Trophoblast cell (in vitro differentiated cells and primary cell): ENCODE measurements around the gene TNS4.

Experiments
- DNase-seq, 2 donors: peaks; one replicate each; pipeline ENCODE4 v3.0.0-alpha.2; 2016
- H2AFZ ChIP-seq: 2 replicates; pipeline ENCODE4 v1.6.1; 2013; ENCODE audit warnings: low read length, moderate library complexity, mild to moderate bottlenecking; ENCODE audit not compliant: insufficient read depth, poor library complexity
- H2AK5ac ChIP-seq: 2 replicates; pipeline ENCODE4 v1.6.1; 2013; ENCODE audit warnings: mild to moderate bottlenecking, low read length
- H2BK120ac ChIP-seq: 2 replicates; pipeline ENCODE4 v1.6.1; 2013; ENCODE audit warnings: low read length, mild to moderate bottlenecking, moderate library complexity; ENCODE audit not compliant: insufficient read depth, poor library complexity
- H2BK12ac ChIP-seq: 2 replicates; pipeline ENCODE4 v1.6.1; 2013; ENCODE audit warnings: mild to moderate bottlenecking, low read length, moderate library complexity
- H2BK5ac ChIP-seq: 2 replicates; pipeline ENCODE4 v1.6.1; 2013; ENCODE audit warnings: low read length, low read depth, moderate library complexity, mild to moderate bottlenecking; ENCODE audit not compliant: poor library complexity
- H3K14ac ChIP-seq: 2 replicates; pipeline ENCODE4 v1.6.1; 2013; ENCODE audit warnings: mild to moderate bottlenecking, low read length
- H3K18ac ChIP-seq: 2 replicates; pipeline ENCODE4 v1.6.1; 2013; ENCODE audit warnings: mild to moderate bottlenecking, low read length
- H3K23ac ChIP-seq: 2 replicates; pipeline ENCODE4 v1.6.1; 2013; ENCODE audit warnings: low read length
- H3K27ac ChIP-seq: 2 replicates; pipeline ENCODE4 v1.5.1; 2013; ENCODE audit warnings: low read depth, mild to moderate bottlenecking, inconsistent platforms, low read length, moderate library complexity
- H3K27me3 ChIP-seq: 2 replicates; pipeline ENCODE4 v1.6.1; 2013; ENCODE audit warnings: inconsistent platforms, mild to moderate bottlenecking, low read length, moderate library complexity; ENCODE audit not compliant: insufficient read depth
- H3K36me3 ChIP-seq, 2 experiments: 1 replicate in 1 of 2; 2 replicates in 1 of 2; pipeline ENCODE4 v1.6.1; 2013; ENCODE audit warnings: low read length in 2 of 2, mild to moderate bottlenecking in 2 of 2, moderate library complexity in 1 of 2; ENCODE audit not compliant: insufficient read depth in 2 of 2, control insufficient read depth in 1 of 2
- H3K4ac ChIP-seq: 2 replicates; pipeline ENCODE4 v1.6.1; 2013; ENCODE audit warnings: low read depth, mild to moderate bottlenecking, low read length, moderate library complexity
- H3K4me1 ChIP-seq, 2 experiments: 1 replicate in 1 of 2; 2 replicates in 1 of 2; pipeline ENCODE4 v1.6.1; 2013; ENCODE audit warnings: low read length in 2 of 2, mild to moderate bottlenecking in 2 of 2, moderate library complexity in 1 of 2; ENCODE audit not compliant: insufficient read depth in 2 of 2, control insufficient read depth in 1 of 2
- H3K4me2 ChIP-seq: 2 replicates; pipeline ENCODE4 v1.6.1; 2013; ENCODE audit warnings: inconsistent platforms, mild to moderate bottlenecking, low read length, moderate library complexity
- H3K4me3 ChIP-seq: 2 replicates; pipeline ENCODE4 v1.5.1; 2013; ENCODE audit warnings: mild to moderate bottlenecking, low read depth, low read length, inconsistent platforms
- H3K79me1 ChIP-seq: one replicate; pipeline ENCODE4 v1.6.1; 2013; ENCODE audit warnings: low read length
- H3K79me2 ChIP-seq: 2 replicates; pipeline ENCODE4 v1.6.1; 2013; ENCODE audit warnings: low read length, mild to moderate bottlenecking; ENCODE audit not compliant: control insufficient read depth, insufficient read depth, poor library complexity
- H3K9ac ChIP-seq: 2 replicates; pipeline ENCODE4 v1.6.1; 2013; ENCODE audit warnings: mild to moderate bottlenecking, low read length
- H3K9me3 ChIP-seq: 2 replicates; pipeline ENCODE4 v1.6.1; 2013; ENCODE audit warnings: low read depth, mild to moderate bottlenecking, control low read depth, inconsistent platforms, low read length; ENCODE audit not compliant: insufficient read depth
- H4K12ac ChIP-seq: 2 replicates; pipeline ENCODE4 v1.6.1; 2013; ENCODE audit warnings: low read depth, mild to moderate bottlenecking, low read length, moderate library complexity
- H4K8ac ChIP-seq: 2 replicates; pipeline ENCODE4 v1.6.1; 2013; ENCODE audit warnings: low read depth, mild to moderate bottlenecking, low read length, moderate library complexity
- H4K91ac ChIP-seq: one replicate; pipeline ENCODE4 v1.6.1; 2013; ENCODE audit warnings: low read depth, mild to moderate bottlenecking, low read length, moderate library complexity
- WGBS: extraction: QIAGEN DNeasy Blood & Tissue Kit; methylation state at CpG from one replicate; pipeline ENCODE4 v1.1.7; 2013; ENCODE audit warnings: missing lambda C conversion rate; ENCODE audit not compliant: insufficient read length, insufficient coverage; ENCODE audit errors: extremely low coverage; 5-methylcytosine and 5-hydroxymethylcytosine counted together

TNS4 gene

DNA sequence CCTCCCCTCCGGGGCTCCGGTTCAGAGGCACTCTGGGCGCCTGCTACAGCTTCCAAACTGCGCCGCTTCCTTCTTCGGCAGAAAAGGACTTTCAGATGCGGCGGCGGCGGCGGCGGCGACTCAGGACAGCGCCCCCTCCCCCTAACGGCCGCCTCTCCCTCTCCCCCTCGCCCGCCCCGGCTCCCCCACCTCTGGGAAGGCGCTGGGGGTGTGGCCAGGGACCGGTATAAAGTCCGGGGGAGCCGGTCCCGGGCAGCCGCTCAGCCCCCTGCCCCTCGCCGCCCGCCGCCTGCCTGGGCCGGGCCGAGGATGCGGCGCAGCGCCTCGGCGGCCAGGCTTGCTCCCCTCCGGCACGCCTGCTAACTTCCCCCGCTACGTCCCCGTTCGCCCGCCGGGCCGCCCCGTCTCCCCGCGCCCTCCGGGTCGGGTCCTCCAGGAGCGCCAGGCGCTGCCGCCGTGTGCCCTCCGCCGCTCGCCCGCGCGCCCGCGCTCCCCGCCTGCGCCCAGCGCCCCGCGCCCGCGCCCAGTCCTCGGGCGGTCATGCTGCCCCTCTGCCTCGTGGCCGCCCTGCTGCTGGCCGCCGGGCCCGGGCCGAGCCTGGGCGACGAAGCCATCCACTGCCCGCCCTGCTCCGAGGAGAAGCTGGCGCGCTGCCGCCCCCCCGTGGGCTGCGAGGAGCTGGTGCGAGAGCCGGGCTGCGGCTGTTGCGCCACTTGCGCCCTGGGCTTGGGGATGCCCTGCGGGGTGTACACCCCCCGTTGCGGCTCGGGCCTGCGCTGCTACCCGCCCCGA lies 58.0 kb downstream of the TNS4 start, which contains the start of gene IGFBP4:
Gene IGFBP4, plus strand, starts transcription at position 255 of the 792 bp plus-strand sequence. Its CDS starts 286 bp downstream, at position 541.
- Histone ChIP-seq H3K18ac (peak within 1 kb of the TSS; percentile 85), H3K79me1 (peaks cover 8% of the 10 kb centered on the region), H3K4me3 (peak within 1 kb of the TSS; percentile 72), H3K27me3 (no peaks in the 10 kb centered on the region), H2BK120ac (peak within 1 kb of the TSS; percentile 21), H3K79me2 (peaks cover 8% of the 10 kb centered on the region), H2AK5ac (peak within 1 kb of the TSS; percentile 19), H3K9me3 (no peaks in the 10 kb centered on the region), H4K12ac (peak within 1 kb of the TSS; percentile 57), H3K4ac (peak within 1 kb of the TSS; percentile 9), H3K14ac (peak within 1 kb of the TSS; percentile 50), H2AFZ (peak within 1 kb of the TSS; percentile 75), H3K27ac (no peak within 1 kb of the TSS), H3K36me3 (no peaks in the 10 kb centered on the region), H3K4me2 (peak within 1 kb of the TSS; percentile 85), H2BK5ac (peak within 1 kb of the TSS; percentile 16), H3K23ac (no peak within 1 kb of the TSS), H3K4me1 (peaks cover 12 to 19% of the 10 kb centered on the region in 2 experiments), H4K8ac (peak within 1 kb of the TSS; percentile 83), H4K91ac (peak within 1 kb of the TSS; percentile 53), H3K9ac (peak within 1 kb of the TSS; percentile 36), H2BK12ac (peak within 1 kb of the TSS; percentile 34)
- peak; percentile 60 to 67 for DNase-seq
- WGBS, result no CpG with 5 or more reads among the region's 98 CpGs

- Histone ChIP-seq H3K4me2 (peak overlapping the region; percentile 85), H3K9me3 (no peaks in the 10 kb centered on the region), H4K12ac (no peak overlapping the region), H2BK120ac (peak overlapping the region; percentile 16), H3K4me3 (peak overlapping the region; percentile 72), H3K18ac (peak overlapping the region; percentile 63), H4K8ac (peak overlapping the region; percentile 83), H2AK5ac (no peak overlapping the region), H3K27me3 (no peaks in the 10 kb centered on the region), H3K27ac (no peak overlapping the region), H3K14ac (peak overlapping the region; percentile 47), H4K91ac (peak overlapping the region; percentile 53), H2BK12ac (peak overlapping the region; percentile 34), H3K23ac (no peak overlapping the region), H3K4me1 (peaks cover 12 to 19% of the 10 kb centered on the region in 2 experiments), H2AFZ (peak overlapping the region; percentile 75), H3K9ac (peak overlapping the region; percentile 20), H2BK5ac (peak overlapping the region; percentile 16), H3K79me1 (peaks cover 8% of the 10 kb centered on the region), H3K4ac (peak overlapping the region; percentile 9), H3K36me3 (no peaks in the 10 kb centered on the region), H3K79me2 (peaks cover 8% of the 10 kb centered on the region)
- peak in 1 of 2 donors; percentile 3 for DNase-seq
- no CpG with 5 or more reads among the region's 29 CpGs for WGBS
Observed at GRCh38 chr17:40442392-40443195, 58.8 kb downstream of the TNS4 start.

DNA sequence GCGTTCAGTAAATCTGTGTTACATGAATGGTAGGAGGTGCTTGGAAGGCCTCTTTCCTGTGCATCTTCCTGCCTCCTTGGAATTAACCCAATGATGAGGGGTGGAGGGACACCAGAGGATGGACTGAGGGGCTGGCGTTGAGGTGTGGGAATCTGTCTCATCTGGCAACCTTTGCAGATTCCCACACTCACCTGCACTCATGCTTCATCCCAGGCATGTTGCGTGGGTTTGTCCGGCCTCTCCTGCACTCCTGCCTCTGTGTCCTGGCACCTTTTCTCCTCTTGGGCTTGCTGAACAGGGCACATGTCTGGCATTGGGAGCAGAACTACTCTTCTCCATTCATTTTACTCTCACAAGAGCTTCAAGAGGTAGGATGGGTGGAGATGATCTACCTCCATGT lies 61.3 kb downstream of the TNS4 start:
- WGBS, result no CpG with 5 or more reads among the region's 4 CpGs
- Histone ChIP-seq H3K14ac (no peak overlapping the region), H2AFZ (no peak overlapping the region), H3K4ac (no peak overlapping the region), H2BK12ac (no peak overlapping the region), H3K4me2 (no peak overlapping the region), H4K91ac (no peak overlapping the region), H3K79me1 (peaks cover 8% of the 10 kb centered on the region), H3K9ac (no peak overlapping the region), H4K8ac (no peak overlapping the region), H2BK5ac (no peak overlapping the region), H3K27me3 (no peaks in the 10 kb centered on the region), H3K4me1 (peaks cover 12 to 15% of the 10 kb centered on the region in 2 experiments), H4K12ac (no peak overlapping the region), H3K23ac (no peak overlapping the region), H3K9me3 (no peaks in the 10 kb centered on the region), H3K79me2 (peaks cover 8% of the 10 kb centered on the region), H2AK5ac (no peak overlapping the region), H3K36me3 (no peaks in the 10 kb centered on the region), H3K27ac (no peak overlapping the region), H2BK120ac (no peak overlapping the region), H3K4me3 (no peak overlapping the region), H3K18ac (no peak overlapping the region)
- no peak for DNase-seq

DNA sequence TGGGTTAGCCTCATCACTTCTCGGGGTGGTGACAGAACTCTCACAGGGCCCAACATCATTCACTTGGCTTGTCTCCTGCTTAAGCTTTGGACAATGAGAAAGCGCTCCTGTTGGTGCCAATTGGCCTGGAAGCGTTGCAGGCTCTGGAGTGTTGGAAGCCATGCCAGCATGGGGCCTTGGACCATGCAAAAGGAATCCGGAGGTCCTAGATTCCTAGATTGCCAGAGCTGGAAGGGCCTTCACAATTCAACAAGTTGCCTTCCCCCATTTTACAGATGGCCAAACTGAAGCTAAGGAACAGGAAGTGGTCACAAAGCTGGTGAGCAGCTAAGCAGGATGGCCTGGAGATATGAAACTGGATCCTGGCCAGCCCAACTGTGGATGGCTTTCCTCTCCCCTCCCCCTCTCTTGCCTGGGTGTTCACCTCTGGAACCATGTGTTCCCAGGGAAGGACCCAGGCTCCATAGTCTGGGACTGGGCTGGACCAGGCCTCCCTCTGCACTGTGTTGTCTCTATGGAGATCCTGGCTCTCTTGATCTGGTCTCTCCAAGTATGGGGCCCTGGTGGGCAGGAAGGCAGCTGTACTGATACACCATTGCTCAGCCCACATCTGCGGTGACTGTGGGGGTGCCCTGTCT lies 64.2 kb downstream of the TNS4 start:
- no peak overlapping the region for H4K91ac ChIP-seq
- no peaks in the 10 kb centered on the region for H3K79me1 ChIP-seq
- H3K23ac ChIP-seq, result no peak overlapping the region
- no peaks in the 10 kb centered on the region for H3K27me3 ChIP-seq
- H3K27ac ChIP-seq, result no peak overlapping the region
- H2BK12ac ChIP-seq, result no peak overlapping the region
- no peak overlapping the region for H2BK120ac ChIP-seq
- no peak overlapping the region for H4K12ac ChIP-seq
- H2AK5ac ChIP-seq, result no peak overlapping the region
- H4K8ac ChIP-seq, result no peak overlapping the region
- no CpG with 5 or more reads among the region's 5 CpGs for WGBS
- no peaks in the 10 kb centered on the region for H3K79me2 ChIP-seq
- H3K4me3 ChIP-seq, result no peak overlapping the region
- no peaks in the 10 kb centered on the region for H3K36me3 ChIP-seq
- H3K9me3 ChIP-seq, result no peaks in the 10 kb centered on the region
- no peak overlapping the region for H3K4ac ChIP-seq
- peaks cover 0 to 2% of the 10 kb centered on the region in 2 experiments for H3K4me1 ChIP-seq
- no peak for DNase-seq
- no peak overlapping the region for H2BK5ac ChIP-seq
- H3K4me2 ChIP-seq, result no peak overlapping the region
- H3K14ac ChIP-seq, result no peak overlapping the region
- H3K9ac ChIP-seq, result no peak overlapping the region
- no peak overlapping the region for H3K18ac ChIP-seq
- no peak overlapping the region for H2AFZ ChIP-seq
